Mucosa of descending colon (tissue), 3 donors: ENCODE measurements around the gene SOX12. TPM values are rescaled to one million over a fixed set of nuclear protein-coding genes. Genes with fewer than 3 reads are reported as not detected.
A peak's percentile ranks its signal among the peaks of the same experiment; 100 is the strongest.

Source experiments
- ATAC-seq: fragments of 200-7000 bp; cut with Tn5 transposase; one replicate; pipeline ENCODE4 v1.9.1; 2020; ENCODE audit warnings: mild to moderate bottlenecking, moderate library complexity
- DNase-seq, 3 donors: peaks; one replicate each; pipeline ENCODE4 v3.0.0-alpha.2; 2020
- H3K36me3 ChIP-seq: fragments of 200-600 bp; one replicate; pipeline ENCODE4 v1.8.0; 2021; ENCODE audit warnings: low read depth, mild to moderate bottlenecking
- H3K4me1 ChIP-seq: fragments of 200-600 bp; one replicate; pipeline ENCODE4 v1.8.0; 2021; ENCODE audit warnings: low read depth, mild to moderate bottlenecking
- H3K4me3 ChIP-seq: fragments of 200-600 bp; one replicate; pipeline ENCODE4 v1.8.0; 2021; ENCODE audit warnings: mild to moderate bottlenecking
- H3K9me3 ChIP-seq: fragments of 200-600 bp; one replicate; pipeline ENCODE4 v1.8.0; 2021; ENCODE audit warnings: mild to moderate bottlenecking
- CTCF ChIP-seq: fragments of 200-600 bp; IDR thresholded peaks from one replicate; pipeline ENCODE4 v1.8.0; 2022; ENCODE audit warnings: antibody characterized with exemption, mild to moderate bottlenecking
- intact Hi-C, 2 donors: fragments of 100-400 bp; cut with DNase I in 1 of 2; cut with micrococcal nuclease in 1 of 2; formaldehyde crosslinking; loops; one replicate each; pipeline versions ENCODE4 v1.11.0 to v1.11.1; 2022; cut with DNase I, micrococcal nuclease
- total RNA-seq, 3 donors: library from RNA; stranded (reverse); fragmentation: NEBNext Ultra II Directional in 2 of 3; extraction: Animal tissue kit (Norgen Biotek cat#: 25700) in 2 of 3; gene quantifications; one replicate each; pipeline versions ENCODE4 v1.2.1 to v1.2.4, GENCODE V29; 2021 to 2023
- donor health status: DM: no; HTN: no; CAD: no; lungs with moderate emphysema.
- donor health status: DM: no; HTN: no; CAD: no.
- donor health status: DM: no; HTN: yes; CAD: no.

Gene SOX12
- total RNA-seq, 3 donors from 2014 or later: 3.9 to 24.0 (median 4.5) TPM

- H3K4me3 ChIP-seq: peak within 1 kb of the TSS; percentile 31
- ATAC-seq (peak; percentile 99), DNase-seq (peak; percentile 96 to 97 (median 96))
- H3K36me3 ChIP-seq: no peaks in the 10 kb centered on the region
- H3K4me1 ChIP-seq: peaks cover 8% of the 10 kb centered on the region
- intact Hi-C loops: no loop called here
- H3K9me3 ChIP-seq: no peaks in the 10 kb centered on the region
- peak; percentile 24 for TF ChIP-seq CTCF
Observed at GRCh38 chr20:290084-290831, 35.1 kb upstream of the SOX12 start, which contains the start of gene C20orf96. C20orf96 (minus strand) TSS chr20:290750; CDS start chr20:290610, 140 bp downstream.

DNA sequence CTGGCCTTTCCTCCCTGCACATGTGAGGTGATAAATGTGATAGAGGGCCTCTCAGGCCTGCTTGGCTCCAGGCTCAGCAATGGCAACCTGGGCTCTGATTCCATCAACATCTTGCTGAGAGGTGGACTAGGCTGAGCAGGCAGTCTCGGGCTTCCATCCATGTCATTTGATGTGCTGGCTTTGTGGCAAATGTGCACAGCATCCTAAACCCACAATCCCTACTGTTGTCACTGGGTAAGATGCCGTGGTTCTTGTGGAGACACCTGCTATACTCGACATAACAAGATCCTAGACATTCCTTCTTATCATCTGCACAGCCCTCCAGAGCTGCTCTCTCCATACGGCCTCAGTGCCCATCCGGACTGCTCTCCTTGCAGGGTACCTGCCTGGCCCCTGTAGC, 30.8 kb upstream of the SOX12 start:
- no peak for ATAC-seq
- no peaks in the 10 kb centered on the region for H3K36me3 ChIP-seq
- TF ChIP-seq CTCF: no peak

DNA sequence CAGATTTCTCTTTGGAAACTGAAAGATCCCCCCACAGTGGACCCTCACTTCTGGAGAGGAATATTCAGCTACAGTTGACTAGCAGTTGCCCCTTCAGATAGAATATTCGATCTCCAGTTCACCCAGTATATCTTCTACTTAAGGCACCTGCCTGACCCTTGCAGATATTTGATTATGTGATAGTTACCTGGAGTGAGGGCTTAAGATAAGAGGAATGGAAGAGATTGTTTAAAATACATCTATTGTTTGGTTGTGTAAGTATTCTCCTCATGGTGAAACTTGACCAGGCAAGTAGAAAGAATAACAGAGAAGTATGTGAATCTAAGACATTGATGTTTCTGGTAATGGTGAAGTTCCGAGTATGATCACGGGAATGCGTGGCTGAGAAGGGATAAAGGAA, 29.5 kb upstream of the SOX12 start:
- no peaks in the 10 kb centered on the region for H3K36me3 ChIP-seq
- TF ChIP-seq CTCF: no peak
- no peak for ATAC-seq
- H3K4me3 ChIP-seq: no peak overlapping the region
- no peak for DNase-seq
- H3K9me3 ChIP-seq: no peaks in the 10 kb centered on the region
- intact Hi-C loops: no loop called here
- H3K4me1 ChIP-seq: peaks cover 17% of the 10 kb centered on the region

More for the DNA sequence above, 30.8 kb upstream of the SOX12 start:
- no peak for DNase-seq
- Histone ChIP-seq H3K9me3 (no peaks in the 10 kb centered on the region), H3K4me3 (no peak overlapping the region), H3K4me1 (peaks cover 14% of the 10 kb centered on the region)
- intact Hi-C loops: no loop called here

GRCh38 chr20:297098-297924, 28.0 kb upstream of the SOX12 start, which contains the start of gene ZCCHC3:
ZCCHC3 (plus strand) TSS chr20:297570; CDS start chr20:297587, 17 bp downstream.
- ATAC-seq (peak; percentile 84), DNase-seq (peak; percentile 85 to 89 (median 88))
- Histone ChIP-seq H3K4me1 (peaks cover 17% of the 10 kb centered on the region), H3K9me3 (no peaks in the 10 kb centered on the region), H3K36me3 (no peaks in the 10 kb centered on the region), H3K4me3 (peak within 1 kb of the TSS; percentile 90)
- no peak for TF ChIP-seq CTCF
- intact Hi-C loops: no loop called here

DNA sequence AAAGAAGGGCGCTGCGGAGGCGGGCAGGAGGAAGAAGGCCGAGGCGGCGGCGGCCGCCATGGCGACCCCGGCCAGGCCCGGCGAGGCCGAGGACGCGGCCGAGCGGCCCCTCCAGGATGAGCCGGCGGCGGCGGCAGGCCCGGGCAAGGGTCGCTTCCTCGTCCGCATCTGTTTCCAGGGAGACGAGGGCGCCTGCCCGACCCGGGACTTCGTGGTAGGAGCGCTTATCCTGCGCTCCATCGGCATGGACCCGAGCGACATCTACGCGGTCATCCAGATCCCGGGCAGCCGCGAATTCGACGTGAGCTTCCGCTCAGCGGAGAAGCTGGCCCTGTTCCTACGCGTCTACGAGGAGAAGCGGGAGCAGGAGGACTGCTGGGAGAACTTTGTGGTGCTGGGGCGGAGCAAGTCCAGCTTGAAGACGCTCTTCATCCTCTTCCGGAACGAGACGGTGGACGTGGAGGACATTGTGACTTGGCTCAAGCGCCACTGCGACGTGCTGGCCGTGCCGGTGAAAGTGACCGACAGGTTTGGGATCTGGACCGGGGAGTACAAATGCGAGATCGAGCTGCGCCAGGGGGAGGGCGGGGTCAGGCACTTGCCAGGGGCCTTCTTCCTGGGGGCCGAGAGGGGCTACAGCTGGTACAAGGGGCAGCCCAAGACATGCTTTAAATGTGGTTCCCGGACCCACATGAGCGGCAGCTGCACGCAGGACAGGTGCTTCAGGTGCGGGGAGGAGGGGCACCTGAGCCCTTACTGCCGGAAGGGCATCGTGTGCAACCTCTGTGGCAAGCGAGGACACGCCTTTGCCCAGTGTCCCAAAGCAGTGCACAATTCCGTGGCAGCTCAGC, 27.2 kb upstream of the SOX12 start:
- peak; percentile 88 for ATAC-seq
- Histone ChIP-seq H3K9me3 (no peaks in the 10 kb centered on the region), H3K4me1 (peaks cover 17% of the 10 kb centered on the region), H3K36me3 (no peaks in the 10 kb centered on the region), H3K4me3 (peak overlapping the region; percentile 90)
- DNase-seq: peak; percentile 84 to 91 (median 87)
- no peak for TF ChIP-seq CTCF
- intact Hi-C loops: no loop called here
